Activated naive CD4-positive, alpha-beta T cell treated with anti-CD3 and anti-CD28 coated beads, Interleukin-2, amount 50 U/mL, for 72 hours (primary cell): Measurements from ENCODE around the gene RELN. TPM values are rescaled to one million over a fixed set of nuclear protein-coding genes. Genes with fewer than 3 reads are reported as not detected.
"Not testable (repeated sequence)": the region's sequence is repeated elsewhere in the genome, so short reads cannot be mapped to it uniquely, and the experiment has no call there.

Experiments
- ATAC-seq, 2 donors: fragments of 150-1000 bp; cut with Tn5 transposase; 2 replicates each; pipeline ENCODE4 v1.10.0; 2021; ENCODE audit warnings: mild to moderate bottlenecking in 2 of 2, moderate library complexity in 2 of 2
- DNase-seq, 2 donors: peaks; one replicate each; pipeline ENCODE4 v3.0.0; 2021 to 2022; ENCODE audit warnings: low spot score in 2 of 2
- H3K27ac Mint-ChIP-seq, 2 donors: one replicate each; pipeline ENCODE4 v1.8.0; 2022; ENCODE audit warnings: mild to moderate bottlenecking in 2 of 2, mixed read lengths in 2 of 2
- H3K36me3 Mint-ChIP-seq, 2 donors: one replicate each; pipeline ENCODE4 v1.8.0; 2022; ENCODE audit warnings: mixed read lengths in 2 of 2
- H3K9me3 Mint-ChIP-seq, 2 donors: one replicate each; pipeline ENCODE4 v1.8.0; 2022; ENCODE audit warnings: mixed read lengths in 2 of 2
- total RNA-seq, 2 donors: library from RNA; stranded (reverse); gene quantifications; one replicate each; pipeline ENCODE4 v1.2.3, GENCODE V29; 2022

Gene RELN
- total RNA-seq = not detected

DNA sequence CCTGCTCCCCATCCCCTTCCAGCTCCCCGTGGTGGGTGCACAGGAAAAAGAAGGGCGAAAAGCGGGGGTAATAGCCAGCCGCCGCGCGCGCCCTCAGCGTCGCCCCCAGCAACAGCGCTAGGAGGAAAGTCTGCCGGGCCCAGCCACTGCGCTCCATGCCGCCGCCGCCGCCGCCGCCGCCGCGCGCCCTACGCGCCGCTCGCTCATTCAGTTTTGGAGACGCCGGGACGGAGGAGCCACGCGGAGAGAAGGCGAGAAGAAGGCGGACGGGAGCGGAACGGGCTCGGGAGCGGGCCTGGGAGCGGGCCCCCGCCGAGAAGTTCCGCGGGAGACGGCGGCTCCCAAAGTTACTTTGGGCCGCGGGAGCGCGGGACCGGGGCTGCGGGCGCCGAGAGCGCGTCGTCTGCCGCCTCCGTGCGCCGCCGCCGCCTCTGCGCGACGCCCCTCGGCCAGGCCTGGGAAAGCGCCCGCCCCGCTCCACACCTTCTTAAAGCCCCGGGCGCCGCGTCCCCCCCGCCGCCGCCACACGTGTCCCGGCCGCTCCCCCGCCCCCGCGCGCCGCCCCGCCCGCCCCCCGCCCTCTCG is at the start of gene RELN:
Gene RELN, minus strand, starts transcription at position 459 of the 585 bp plus-strand sequence. Its CDS starts 302 bp downstream, at position 157.
- Mint-ChIP-seq H3K27ac (no peak within 1 kb of the TSS), H3K9me3 (no peaks in the 10 kb centered on the region), H3K36me3 (peaks cover 0 to 5% of the 10 kb centered on the region in 2 donors)
- ATAC-seq (peak in 1 of 2 donors; percentile 59), DNase-seq (peak in 1 of 2 donors; percentile 4)

DNA sequence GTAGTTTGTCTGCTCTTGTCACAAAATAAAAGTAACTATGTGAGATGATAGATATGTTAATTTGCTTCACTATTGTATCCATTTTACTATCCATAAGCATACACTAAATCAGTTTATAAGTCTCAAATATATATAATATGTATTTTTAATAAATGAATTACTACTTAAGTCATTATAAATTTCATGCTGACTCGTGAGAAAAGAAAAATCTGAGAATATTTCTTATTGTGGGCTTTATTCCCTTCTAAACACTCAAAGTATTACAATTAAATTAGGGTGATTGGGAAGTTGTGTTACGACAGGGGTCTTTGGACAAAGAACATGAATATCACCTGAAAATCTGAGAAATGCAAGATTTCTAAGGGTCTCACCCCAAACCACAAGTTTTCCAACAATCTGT is 48.7 kb upstream of the RELN start:
- no peak for DNase-seq
- Mint-ChIP-seq H3K27ac (no peak overlapping the region), H3K36me3 (no peaks in the 10 kb centered on the region), H3K9me3 (peaks cover 0 to 5% of the 10 kb centered on the region in 2 donors)
- ATAC-seq = no peak

DNA sequence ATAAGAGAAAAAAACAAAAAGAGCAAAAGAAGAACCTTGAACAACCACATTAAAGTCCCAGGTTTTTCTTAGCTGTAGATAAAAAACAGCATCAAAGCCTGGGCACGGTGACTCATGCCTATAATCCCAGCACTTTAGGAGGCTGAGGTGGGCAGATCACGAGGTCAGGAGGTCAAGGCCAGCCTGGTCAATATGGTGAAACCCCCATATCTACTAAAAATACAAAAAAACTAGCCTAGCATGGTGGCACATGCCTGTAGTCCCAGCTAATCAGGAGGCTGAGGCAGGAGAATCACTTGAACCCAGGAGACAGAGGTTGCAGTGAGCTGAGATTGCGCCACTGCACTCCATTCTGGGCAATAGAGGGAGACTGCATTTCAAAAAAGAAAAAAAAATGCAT is 47.4 kb upstream of the RELN start:
- DNase-seq, H3K27ac Mint-ChIP-seq, H3K36me3 Mint-ChIP-seq, H3K9me3 Mint-ChIP-seq, ATAC-seq: not testable (repeated sequence)

DNA sequence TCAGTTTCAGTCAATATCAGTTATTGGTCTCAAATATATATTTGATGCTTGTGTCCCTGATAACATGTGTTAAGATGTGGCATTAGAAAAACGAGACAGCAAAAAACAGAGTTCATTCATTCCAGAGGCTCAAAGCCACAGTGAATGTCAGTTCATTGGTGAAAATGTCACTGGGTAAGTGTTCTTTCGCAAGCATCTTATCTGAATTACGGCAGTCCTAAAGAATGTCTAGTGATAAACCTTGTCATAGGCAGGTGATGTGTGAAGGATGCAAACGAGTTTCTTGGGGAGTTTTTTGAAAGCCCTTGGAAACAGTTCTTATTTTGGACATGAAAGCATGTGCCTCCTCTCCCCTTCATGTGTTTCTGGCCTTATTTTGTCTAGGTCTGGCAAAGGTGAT is 45.9 kb upstream of the RELN start:
- ATAC-seq (no peak), DNase-seq (no peak)
- H3K27ac Mint-ChIP-seq = no peak overlapping the region
- H3K9me3 Mint-ChIP-seq = peaks cover 0 to 5% of the 10 kb centered on the region in 2 donors
- H3K36me3 Mint-ChIP-seq = no peaks in the 10 kb centered on the region

DNA sequence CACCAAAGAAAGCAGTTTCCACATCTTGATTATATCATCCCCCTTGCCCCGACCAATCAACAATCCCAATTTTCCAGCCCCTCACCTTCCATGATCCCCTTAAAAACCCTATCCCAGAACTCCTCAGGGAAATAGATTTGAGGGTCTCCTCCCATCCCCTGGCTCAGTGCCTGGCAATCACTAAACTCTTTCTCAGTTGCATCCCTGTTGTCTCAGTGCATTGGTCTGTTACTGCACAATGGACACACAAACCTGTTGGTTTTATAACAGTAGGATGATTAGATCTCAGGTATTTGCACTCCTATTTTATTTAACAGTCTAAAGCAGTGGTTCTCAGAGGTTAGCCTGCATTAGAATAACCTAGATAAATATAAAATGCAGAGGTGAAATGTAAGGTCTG is 45.2 kb upstream of the RELN start:
- H3K27ac Mint-ChIP-seq = no peak overlapping the region
- DNase-seq (no peak), ATAC-seq (no peak)
- no peaks in the 10 kb centered on the region for H3K36me3 Mint-ChIP-seq
- H3K9me3 Mint-ChIP-seq = peaks cover 0 to 5% of the 10 kb centered on the region in 2 donors

DNA sequence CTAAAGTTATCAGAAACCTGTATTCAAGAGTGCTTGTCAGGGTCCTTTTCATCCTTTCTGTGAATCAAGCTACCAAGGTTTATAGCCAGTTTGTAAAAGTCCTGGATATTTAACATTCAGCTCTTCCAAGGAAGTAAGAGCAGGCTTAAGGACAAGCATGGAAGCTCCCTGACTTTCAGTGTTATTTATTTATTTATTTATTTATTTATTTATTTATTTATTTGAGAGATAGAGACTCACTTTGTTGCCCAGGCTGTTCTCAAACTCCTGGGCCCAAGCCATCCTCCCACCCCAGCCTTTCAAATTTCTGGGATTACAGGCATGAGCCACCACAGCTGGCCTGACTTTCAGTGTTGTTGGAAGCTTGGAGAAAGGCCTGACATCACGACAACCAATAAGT is 44.4 kb upstream of the RELN start:
- DNase-seq (no peak), ATAC-seq (no peak)
- H3K36me3 Mint-ChIP-seq = no peaks in the 10 kb centered on the region
- H3K9me3 Mint-ChIP-seq = peaks cover 0 to 5% of the 10 kb centered on the region in 2 donors
- no peak overlapping the region for H3K27ac Mint-ChIP-seq

DNA sequence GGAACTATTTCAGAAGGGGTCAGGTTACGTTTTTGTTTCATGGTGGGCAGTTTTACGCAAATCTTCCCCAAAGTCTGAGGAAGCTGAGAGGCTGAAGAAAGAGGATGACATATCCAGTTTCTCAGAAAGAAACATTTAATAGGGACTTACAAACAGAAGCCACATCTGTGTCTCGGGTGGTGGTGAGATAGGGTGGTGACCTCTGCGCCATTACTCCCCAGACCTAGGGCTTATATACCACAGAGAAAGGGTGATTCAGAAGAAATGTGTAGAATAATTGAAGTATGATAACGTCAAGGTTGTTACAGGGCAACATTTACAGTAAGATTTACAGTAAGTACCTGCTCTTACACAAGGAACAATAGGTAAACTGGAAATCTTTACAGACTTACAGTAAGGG is 43.0 kb upstream of the RELN start:
- Mint-ChIP-seq H3K36me3 (no peaks in the 10 kb centered on the region), H3K27ac (no peak overlapping the region), H3K9me3 (peaks cover 0 to 5% of the 10 kb centered on the region in 2 donors)
- no peak for DNase-seq
- ATAC-seq = no peak

DNA sequence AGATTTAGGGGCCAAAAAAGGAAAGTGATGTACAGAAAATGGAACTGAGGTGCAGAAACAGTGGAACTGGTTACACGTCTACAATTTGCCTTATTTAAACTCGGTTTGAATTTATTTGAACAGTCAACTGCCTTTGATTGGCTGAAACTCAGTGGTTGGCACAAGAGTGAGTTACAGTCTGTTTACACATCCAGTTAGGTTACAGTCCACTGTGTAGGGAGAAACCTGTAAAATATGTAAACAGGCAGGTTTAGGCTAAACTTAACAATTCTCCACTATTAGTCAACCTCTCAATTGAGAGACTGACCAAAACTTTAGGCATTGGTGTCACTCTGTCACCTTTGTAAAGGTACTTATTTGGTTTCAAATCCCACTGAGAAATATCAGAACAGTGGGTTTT is 40.3 kb upstream of the RELN start:
- H3K9me3 Mint-ChIP-seq = peaks cover 0 to 4% of the 10 kb centered on the region in 2 donors
- DNase-seq (no peak), ATAC-seq (no peak)
- no peak overlapping the region for H3K27ac Mint-ChIP-seq
- H3K36me3 Mint-ChIP-seq = no peaks in the 10 kb centered on the region

DNA sequence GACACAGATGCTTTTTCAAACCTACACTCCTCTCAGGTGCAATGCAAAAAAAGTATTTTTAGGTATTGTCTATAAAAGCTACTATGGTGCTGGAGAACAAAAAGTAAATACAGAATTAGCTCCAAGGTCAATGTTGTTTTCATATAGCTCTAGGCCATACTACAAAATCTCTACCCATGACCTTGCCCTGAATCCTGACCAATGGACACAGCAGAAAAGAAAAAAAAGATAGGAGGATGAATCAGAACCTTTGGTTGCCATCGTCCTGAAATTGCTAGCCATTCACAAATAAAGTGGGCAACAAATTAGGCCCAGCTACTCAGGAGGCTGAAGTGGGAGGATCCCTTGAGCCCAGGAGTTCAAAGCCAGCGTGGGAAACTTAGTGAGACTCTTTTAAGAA is 35.2 kb upstream of the RELN start:
- DNase-seq (no peak), ATAC-seq (no peak)
- H3K36me3 Mint-ChIP-seq = no peaks in the 10 kb centered on the region
- no peak overlapping the region for H3K27ac Mint-ChIP-seq
- no peaks in the 10 kb centered on the region for H3K9me3 Mint-ChIP-seq

DNA sequence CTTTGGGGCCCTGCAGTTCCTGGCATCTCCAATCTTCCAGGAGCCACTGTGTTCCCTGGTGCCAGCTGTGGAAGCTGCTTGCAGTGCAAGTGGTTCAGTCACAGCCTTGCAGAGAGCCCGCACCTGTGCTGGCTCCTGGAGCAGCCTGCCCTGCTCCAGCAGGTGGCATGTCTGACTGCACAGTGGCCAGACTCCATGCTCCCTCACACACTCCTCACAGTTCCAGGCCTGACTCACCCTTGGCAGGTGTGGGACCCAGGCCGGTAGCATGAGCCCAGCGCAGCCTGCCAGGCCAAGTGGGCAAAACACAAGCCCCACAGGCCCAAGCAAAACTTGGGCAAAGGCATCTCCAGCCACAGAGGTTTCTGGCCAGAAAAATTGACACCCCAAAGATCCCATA is 33.6 kb upstream of the RELN start:
- ATAC-seq = no peak

DNA sequence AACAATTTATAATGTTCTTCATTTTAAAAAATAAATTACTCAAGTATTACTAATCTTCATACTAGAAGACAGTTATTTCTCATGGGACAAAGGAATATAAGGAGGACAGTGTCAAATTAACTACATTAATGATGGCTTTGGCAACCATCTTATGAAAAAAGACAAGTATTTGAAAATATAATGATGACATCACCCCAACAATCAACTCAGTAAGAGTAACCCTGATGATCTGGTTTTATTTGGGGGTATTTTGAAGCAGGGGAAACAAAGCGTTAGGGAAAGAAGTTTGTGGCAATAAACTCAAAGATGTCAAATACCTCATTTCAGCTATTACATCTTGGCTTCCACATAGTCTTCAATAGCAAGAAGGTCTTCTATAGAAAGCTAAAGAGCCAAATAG is 29.0 kb upstream of the RELN start:
- H3K27ac Mint-ChIP-seq = no peak overlapping the region
- no peaks in the 10 kb centered on the region for H3K36me3 Mint-ChIP-seq
- DNase-seq = no peak
- no peaks in the 10 kb centered on the region for H3K9me3 Mint-ChIP-seq
- no peak for ATAC-seq

More for the DNA sequence above, 33.6 kb upstream of the RELN start:
- DNase-seq = no peak
- H3K9me3 Mint-ChIP-seq = no peaks in the 10 kb centered on the region
- H3K36me3 Mint-ChIP-seq = no peaks in the 10 kb centered on the region
- H3K27ac Mint-ChIP-seq = no peak overlapping the region

DNA sequence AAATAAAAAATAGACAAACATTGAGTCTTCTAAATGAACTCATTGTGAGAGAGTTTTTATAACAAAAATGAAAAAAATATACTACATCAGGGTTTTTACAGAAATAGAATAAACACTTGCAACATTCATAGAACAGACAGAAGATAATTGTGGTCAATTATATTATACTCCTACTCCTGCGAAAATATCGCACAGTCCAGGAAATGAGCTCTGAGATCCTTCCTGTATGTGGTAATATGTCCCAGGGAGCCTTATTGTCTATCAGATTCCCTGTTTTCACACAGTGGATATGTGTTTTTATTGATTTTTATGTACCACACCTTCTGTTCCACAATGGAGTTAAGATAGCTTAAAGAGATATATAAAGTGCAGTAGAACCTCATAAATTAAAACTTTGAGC is 27.5 kb upstream of the RELN start:
- Mint-ChIP-seq H3K36me3 (no peaks in the 10 kb centered on the region), H3K27ac (no peak overlapping the region), H3K9me3 (no peaks in the 10 kb centered on the region)
- no peak for DNase-seq
- ATAC-seq = no peak

DNA sequence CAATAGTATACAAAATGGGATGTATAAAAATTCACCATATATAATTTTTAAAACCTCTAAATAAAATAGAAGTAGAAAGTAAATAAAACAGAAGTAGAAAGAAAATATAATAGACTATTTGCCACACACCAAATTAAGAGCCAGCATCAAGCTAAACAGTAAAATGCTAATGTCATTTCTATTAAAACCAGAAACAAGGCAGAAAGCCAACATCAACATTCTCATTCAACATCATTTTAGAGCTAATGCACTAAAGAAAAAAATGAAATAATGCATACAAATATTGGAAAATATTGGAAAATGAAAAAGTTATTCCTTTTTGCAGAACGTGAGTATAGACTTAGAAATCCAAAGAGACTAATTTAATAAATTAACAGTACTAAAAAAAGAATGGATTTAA is 23.4 kb upstream of the RELN start:
- H3K27ac Mint-ChIP-seq = no peak overlapping the region
- no peaks in the 10 kb centered on the region for H3K36me3 Mint-ChIP-seq
- no peak for DNase-seq

DNA sequence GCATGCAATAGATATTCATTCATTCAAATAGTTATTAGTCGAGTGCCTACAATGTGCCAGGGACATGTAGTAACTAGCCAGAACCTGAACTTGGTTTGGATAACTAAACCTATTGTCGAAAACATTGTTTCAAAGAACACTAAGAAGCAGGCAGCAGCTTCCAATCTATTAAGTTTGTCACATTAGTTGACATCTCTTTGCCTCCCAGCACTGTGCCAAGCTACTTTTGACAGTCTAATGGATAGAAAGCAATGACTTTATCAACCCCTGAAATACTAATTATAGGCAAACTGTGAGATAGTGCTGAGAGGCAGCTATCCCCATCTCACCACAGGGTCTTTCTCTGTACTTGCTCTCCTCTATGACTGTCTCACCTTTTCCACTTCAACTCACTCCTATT is 22.4 kb upstream of the RELN start:
- Mint-ChIP-seq H3K36me3 (no peaks in the 10 kb centered on the region), H3K27ac (no peak overlapping the region), H3K9me3 (no peaks in the 10 kb centered on the region)
- ATAC-seq = no peak
- no peak for DNase-seq

More for the DNA sequence above, 23.4 kb upstream of the RELN start:
- ATAC-seq = no peak
- no peaks in the 10 kb centered on the region for H3K9me3 Mint-ChIP-seq

DNA sequence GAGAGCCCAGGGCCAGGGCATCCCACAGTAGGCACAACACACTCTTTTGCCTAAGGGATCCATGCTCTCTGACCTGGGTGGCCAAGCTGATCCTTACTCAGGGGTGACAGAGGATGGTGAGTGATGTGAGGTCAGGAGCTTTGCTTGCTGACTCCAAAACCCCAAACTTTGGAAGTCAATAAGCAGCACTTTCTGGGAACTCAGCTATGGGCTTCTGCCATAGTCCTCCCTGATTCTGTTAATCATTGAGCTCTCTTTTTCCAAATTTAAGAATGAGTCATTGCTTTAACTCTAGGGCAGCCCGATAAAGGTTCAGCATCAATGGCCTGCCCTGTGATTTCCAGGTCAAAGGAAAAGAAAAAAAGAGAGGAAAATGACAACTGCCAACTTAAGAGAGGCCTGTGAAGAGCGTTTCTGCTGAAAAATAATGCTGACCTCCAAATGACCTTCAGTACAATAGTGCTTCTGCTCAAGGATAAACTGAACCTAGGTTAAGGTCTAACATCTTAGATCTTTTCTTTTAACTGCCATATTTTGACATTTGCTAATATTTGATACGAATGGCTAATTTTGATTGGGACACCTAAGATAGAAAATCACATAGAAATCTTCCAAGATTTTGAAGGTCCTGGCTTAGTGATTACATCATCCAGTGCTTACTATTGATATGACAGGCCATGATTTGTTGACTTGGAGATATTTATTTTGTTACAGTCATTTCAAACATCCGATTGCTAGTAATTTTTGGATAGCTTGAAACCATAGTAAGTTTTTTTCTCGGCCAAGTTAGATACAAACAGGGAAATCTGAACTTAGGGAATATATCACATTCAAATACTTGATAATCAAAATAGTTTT is 20.8 kb upstream of the RELN start:
- Mint-ChIP-seq H3K9me3 (no peaks in the 10 kb centered on the region), H3K36me3 (no peaks in the 10 kb centered on the region), H3K27ac (peak overlapping the region in 1 of 2 donors; percentile 60)
- ATAC-seq = no peak
- no peak for DNase-seq

DNA sequence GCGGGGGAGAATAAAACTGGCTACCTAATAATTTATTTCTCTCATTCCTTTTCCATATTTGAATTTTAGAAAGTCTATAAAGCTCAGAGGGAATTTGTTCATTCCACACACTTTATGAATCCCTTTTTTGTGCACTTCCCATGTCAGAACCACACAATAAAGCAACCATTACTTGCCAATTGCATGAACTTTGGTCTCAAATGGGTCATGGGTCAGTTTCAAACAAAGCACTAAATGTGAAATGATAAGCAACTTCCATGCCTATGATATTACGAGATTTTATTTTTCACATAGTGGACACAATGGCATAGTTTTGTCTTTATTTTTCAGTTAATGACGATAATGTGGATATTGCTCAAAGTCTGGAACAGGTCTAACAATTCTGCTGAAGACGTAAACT is 18.6 kb upstream of the RELN start:
- H3K9me3 Mint-ChIP-seq = no peaks in the 10 kb centered on the region
- H3K27ac Mint-ChIP-seq = no peak overlapping the region
- ATAC-seq (no peak), DNase-seq (no peak)
- H3K36me3 Mint-ChIP-seq = no peaks in the 10 kb centered on the region

DNA sequence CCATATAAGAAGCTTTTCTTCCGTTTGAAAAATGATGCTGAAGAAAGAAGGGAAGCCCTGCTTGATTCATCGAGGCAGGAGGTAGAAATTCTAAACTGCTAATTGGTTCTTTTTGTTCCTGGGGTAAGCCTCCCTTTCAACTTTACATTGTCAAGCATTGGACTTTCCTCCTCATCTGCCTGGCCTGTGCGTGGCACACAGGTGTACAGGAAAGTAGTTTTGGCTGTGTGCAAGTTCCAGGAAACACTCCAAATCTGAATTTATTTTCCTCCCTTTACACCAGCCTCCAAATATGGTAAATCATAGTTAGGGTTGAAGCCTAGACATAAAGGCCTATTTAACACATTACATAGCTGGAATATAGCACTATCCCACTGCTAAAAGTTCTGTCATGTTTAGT is 18.2 kb upstream of the RELN start:
- Mint-ChIP-seq H3K27ac (no peak overlapping the region), H3K36me3 (no peaks in the 10 kb centered on the region), H3K9me3 (no peaks in the 10 kb centered on the region)
- no peak for ATAC-seq
- DNase-seq = no peak

DNA sequence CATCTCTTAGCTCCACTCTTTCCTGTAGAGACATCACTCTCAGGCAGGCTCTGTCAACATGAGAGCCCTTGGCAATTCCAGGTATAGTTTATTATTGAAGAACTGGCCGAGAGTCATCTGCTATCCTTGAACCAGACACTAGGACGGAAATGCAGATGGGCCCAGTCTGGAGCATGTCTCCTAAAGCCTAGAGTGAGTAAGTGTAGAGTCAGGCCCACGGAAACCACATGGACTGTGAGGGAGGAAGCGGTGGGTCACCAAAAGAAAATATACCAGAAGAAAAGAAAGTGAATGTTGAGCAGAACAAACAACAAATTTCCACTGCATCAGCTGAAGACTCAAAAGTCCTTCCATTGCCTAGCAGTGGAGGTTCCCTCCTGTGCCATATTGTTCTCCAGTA is 15.7 kb upstream of the RELN start:
- Mint-ChIP-seq H3K27ac (no peak overlapping the region), H3K36me3 (no peaks in the 10 kb centered on the region), H3K9me3 (no peaks in the 10 kb centered on the region)
- ATAC-seq (no peak), DNase-seq (no peak)
